Measurements from ENCODE around the gene PSTPIP2. TPM values are rescaled to one million over a fixed set of nuclear protein-coding genes. Genes with fewer than 3 reads are reported as not detected.

The PSTPIP2 gene
- total and polyA plus RNA-seq, 2 of the 4 experiments (the other 2 are of a cell fraction), result 10.4 to 12.4 TPM

DNA sequence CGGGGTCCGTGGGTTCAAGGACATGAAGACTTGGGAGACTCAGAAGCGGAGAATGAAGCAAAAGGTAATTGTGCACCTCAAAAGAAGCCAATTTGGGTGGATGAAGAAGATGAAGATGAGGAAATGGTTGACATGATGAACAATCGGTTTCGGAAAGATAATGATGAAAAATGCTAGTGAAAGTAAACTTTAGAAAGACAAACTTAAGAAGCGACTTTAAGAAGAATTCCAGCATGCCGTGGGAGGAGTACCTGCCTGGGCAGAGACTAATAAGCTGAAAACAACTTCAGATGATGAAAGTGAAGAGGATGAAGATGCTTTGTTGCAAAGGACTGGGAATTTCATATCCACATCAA is 43.5 kb downstream of the PSTPIP2 start:
- H4K20me1 ChIP-seq (ENCODE audit: insufficient read depth, low read length), result no peaks in the 10 kb centered on the region
- BruUV-seq (replicated peaks), result no TSS peak
- H2BK15ac ChIP-seq (ENCODE audit: low read depth, low read length), result no peak overlapping the region
- H4K5ac ChIP-seq (ENCODE audit: low read depth, low read length), result no peak overlapping the region
- H2BK5ac ChIP-seq (ENCODE audit: low read depth, low read length, poor library complexity, severe bottlenecking), result no peak overlapping the region
- H3K4me1 ChIP-seq (ENCODE audit: control insufficient read depth, insufficient read depth, low read length), result 0 out of 2 replicates have a peak, but pooled peaks cover 1% of the 10 kb centered on the region
- 0 out of 2 replicates have a peak overlapping the region, but pooled peaks have one; percentile 35 for H2BK120ac ChIP-seq (ENCODE audit: low read depth, low read length)
- H3K79me1 ChIP-seq (ENCODE audit: low read depth in 1 of 2, low read length in 2 of 2), result peaks cover 2% of the 10 kb centered on the region in 2 experiments; a peak in 2 of 4 replicates
- H3K14ac ChIP-seq (replicated peaks; ENCODE audit: low read depth, low read length), result no peak overlapping the region
- H3K23ac ChIP-seq (ENCODE audit: low read depth, low read length), result peak overlapping the region; percentile 73; the same call in 1 of the 2 replicates
- peaks cover 2% of the 10 kb centered on the region; the same call in 1 of the 2 replicates for H3K36me3 ChIP-seq (ENCODE audit: control insufficient read depth, insufficient read depth, low read length)
- H2AK9ac ChIP-seq (replicated peaks; ENCODE audit: low read depth, low read length, poor library complexity), result no peak overlapping the region
- H3K27ac ChIP-seq (ENCODE audit: insufficient read depth, low read length), result no peak overlapping the region; the same call in 1 of the 2 replicates
- in situ Hi-C loops (cut with MboI; ENCODE audit: low sequenced_read_pairs) (no loop called here), dilution Hi-C loops (cut with HindIII; ENCODE audit: low sequenced_read_pairs, unreplicated experiment) (no loop called here), intact Hi-C loops (cut with micrococcal nuclease) (no loop called here)
- H2AFZ ChIP-seq (replicated peaks; ENCODE audit: low read length, poor library complexity), result peak overlapping the region; percentile 92
- no peaks in the 10 kb centered on the region for H3K9me3 ChIP-seq (ENCODE audit: control insufficient read depth, insufficient read depth, low read length)
- H3K9me1 ChIP-seq (ENCODE audit: insufficient read depth, low read length), result no peaks in the 10 kb centered on the region
- TF ChIP-seq, protein P1, sequence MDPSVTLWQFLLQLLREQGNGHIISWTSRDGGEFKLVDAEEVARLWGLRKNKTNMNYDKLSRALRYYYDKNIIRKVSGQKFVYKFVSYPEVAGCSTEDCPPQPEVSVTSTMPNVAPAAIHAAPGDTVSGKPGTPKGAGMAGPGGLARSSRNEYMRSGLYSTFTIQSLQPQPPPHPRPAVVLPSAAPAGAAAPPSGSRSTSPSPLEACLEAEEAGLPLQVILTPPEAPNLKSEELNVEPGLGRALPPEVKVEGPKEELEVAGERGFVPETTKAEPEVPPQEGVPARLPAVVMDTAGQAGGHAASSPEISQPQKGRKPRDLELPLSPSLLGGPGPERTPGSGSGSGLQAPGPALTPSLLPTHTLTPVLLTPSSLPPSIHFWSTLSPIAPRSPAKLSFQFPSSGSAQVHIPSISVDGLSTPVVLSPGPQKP (IDR thresholded peaks at IDR 0.05; ENCODE audit: borderline replicate concordance, low read depth, low read length), result no peak
- no peak for TF ChIP-seq MAFK (IDR thresholded peaks at IDR 0.05; ENCODE audit: low read depth, low read length)
- no peak for TF ChIP-seq RAD21 (IDR thresholded peaks at IDR 0.05; ENCODE audit: low read length)
- no peak for TF ChIP-seq FOS (IDR thresholded peaks at IDR 0.05; ENCODE audit: low read depth, low read length)
- TF ChIP-seq BHLHE40 (IDR thresholded peaks at IDR 0.05; ENCODE audit: low read depth, low read length), result no peak
- no peak for TF ChIP-seq NFE2L2 (IDR thresholded peaks at IDR 0.05; ENCODE audit: low read depth, low read length)
- no peak for TF ChIP-seq RCOR1 (IDR thresholded peaks at IDR 0.05; ENCODE audit: insufficient replicate concordance, low read length)
- no peak for TF ChIP-seq RFX5 (IDR thresholded peaks at IDR 0.05; ENCODE audit: low read depth, low read length)
- TF ChIP-seq, protein P2, sequence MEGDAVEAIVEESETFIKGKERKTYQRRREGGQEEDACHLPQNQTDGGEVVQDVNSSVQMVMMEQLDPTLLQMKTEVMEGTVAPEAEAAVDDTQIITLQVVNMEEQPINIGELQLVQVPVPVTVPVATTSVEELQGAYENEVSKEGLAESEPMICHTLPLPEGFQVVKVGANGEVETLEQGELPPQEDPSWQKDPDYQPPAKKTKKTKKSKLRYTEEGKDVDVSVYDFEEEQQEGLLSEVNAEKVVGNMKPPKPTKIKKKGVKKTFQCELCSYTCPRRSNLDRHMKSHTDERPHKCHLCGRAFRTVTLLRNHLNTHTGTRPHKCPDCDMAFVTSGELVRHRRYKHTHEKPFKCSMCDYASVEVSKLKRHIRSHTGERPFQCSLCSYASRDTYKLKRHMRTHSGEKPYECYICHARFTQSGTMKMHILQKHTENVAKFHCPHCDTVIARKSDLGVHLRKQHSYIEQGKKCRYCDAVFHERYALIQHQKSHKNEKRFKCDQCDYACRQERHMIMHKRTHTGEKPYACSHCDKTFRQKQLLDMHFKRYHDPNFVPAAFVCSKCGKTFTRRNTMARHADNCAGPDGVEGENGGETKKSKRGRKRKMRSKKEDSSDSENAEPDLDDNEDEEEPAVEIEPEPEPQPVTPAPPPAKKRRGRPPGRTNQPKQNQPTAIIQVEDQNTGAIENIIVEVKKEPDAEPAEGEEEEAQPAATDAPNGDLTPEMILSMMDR (conservative IDR thresholded peaks at IDR 0.05; ENCODE audit: low read depth, low read length), result no peak
- TF ChIP-seq MAZ (IDR thresholded peaks at IDR 0.05; ENCODE audit: borderline replicate concordance, low read depth, low read length), result no peak
- no peak for TF ChIP-seq MXI1 (IDR thresholded peaks at IDR 0.05; ENCODE audit: borderline replicate concordance, low read depth, low read length)
- H3K4ac ChIP-seq (ENCODE audit: low read depth, low read length), result peak overlapping the region; percentile 20
- H3K56ac ChIP-seq (ENCODE audit: extremely low read depth, insufficient read depth, low read length), result no peak overlapping the region
- H4K91ac ChIP-seq (ENCODE audit: insufficient read depth, low read depth, low read length), result no peak overlapping the region
- no peak overlapping the region for H3K18ac ChIP-seq (ENCODE audit: low read depth, low read length)
- H3K9ac ChIP-seq (ENCODE audit: low read depth, low read length), result peak overlapping the region; percentile 63
- WGBS, 2 experiments (ENCODE audit: extremely low coverage in 2 of 2, insufficient read length in 1 of 2), result 39 to 100% methylated on average over 2 to 5 of the region's 7 CpGs
- H2AK5ac ChIP-seq (ENCODE audit: low read depth, low read length), result no peak overlapping the region
- POLR2A ChIA-PET (ENCODE audit: unreplicated experiment), result no interaction called here
- CTCF ChIA-PET, result no interaction called here
- peak overlapping the region; percentile 53 to 60; a peak in 3 of 4 replicates for H4K8ac ChIP-seq (ENCODE audit: low read depth in 2 of 2, low read length in 2 of 2)
- DNase-seq (no peak), ATAC-seq (ENCODE audit: low read depth) (no peak)
- H3K27me3 ChIP-seq (ENCODE audit: control insufficient read depth, insufficient read depth, low read length), result no peaks in the 10 kb centered on the region
- H3K4me3 ChIP-seq (ENCODE audit: insufficient read depth, low read depth, low read length), result peak overlapping the region; percentile 40
- H2BK20ac ChIP-seq (ENCODE audit: low read depth, low read length), result no peak overlapping the region
- H3K4me2 ChIP-seq (ENCODE audit: low read depth, low read length), result peak overlapping the region; percentile 44

All from IMR-90 (cell line).